Stimulated activated CD4-positive, alpha-beta T cell treated with anti-CD3 and anti-CD28 coated beads, Interleukin-4, amount 100 ng/mL, for 24 hours (primary cell): Measurements from ENCODE around the gene ADARB1.

Source experiments
- DNase-seq: peaks from one replicate; pipeline ENCODE4 v3.0.0-alpha.2; 2020

ADARB1 gene

DNA sequence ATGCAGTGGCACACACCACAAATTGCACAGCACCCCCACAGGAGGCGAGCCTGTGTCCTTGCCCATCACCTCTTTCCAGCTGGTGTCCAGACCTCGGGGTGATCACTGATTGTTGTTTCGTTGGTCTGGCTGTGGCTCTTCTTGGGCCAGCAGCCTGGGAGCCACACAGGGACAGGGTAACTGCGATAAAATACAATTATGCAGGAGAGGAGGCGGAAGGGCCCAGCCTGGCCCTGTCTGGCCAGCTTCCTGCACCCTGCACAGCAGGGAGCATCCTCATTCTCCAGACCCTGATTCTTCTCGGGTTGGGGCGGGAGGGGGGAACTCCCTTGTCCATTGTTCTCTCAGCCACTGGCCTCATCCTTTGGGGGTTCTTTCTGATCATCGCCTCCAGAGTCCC lies 83.6 kb downstream of the ADARB1 start:
- DNase-seq: no peak

DNA sequence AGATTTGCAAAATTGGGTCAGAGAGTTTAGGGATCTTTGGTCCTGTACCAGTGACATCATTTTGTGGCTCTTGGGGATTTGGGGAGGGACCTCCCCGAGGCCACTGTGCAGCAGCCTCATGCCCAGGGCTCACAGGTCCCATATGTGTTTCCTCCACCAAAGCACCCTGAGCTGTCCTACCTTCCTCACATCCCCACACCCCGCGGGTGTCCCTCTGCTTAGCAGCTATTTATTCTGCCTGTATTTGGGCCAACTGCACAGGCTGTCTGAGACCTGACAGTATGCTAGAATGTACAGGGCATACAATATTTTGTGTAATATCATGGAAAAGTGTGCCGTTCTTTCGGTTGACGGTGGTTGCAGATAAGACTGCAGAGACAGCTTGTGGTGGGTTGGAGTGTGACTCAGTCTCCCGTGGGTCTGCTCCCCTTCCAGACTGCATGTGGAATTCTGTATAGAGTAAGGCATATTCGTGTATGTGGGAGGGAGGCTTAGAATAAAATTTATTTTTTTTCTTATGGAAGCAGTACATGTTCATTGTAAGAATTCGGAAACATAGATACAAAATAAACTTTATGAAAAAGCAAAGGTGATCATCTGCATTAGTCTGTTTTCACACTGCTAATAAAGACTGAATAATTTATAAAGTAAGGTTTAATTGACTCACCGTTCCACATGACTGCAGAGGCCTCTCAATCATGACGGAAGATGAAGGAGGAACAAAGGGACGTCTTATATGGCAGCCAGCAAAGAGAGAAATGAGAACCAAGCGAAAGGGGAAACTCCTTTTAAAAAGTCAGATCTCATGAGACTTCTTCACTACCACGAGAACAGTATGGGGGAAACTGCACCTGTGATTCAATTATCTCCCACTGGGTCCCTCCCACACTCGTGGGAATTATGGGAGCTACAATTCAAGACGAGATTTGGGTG lies 84.4 kb downstream of the ADARB1 start:
- DNase-seq: no peak

DNA sequence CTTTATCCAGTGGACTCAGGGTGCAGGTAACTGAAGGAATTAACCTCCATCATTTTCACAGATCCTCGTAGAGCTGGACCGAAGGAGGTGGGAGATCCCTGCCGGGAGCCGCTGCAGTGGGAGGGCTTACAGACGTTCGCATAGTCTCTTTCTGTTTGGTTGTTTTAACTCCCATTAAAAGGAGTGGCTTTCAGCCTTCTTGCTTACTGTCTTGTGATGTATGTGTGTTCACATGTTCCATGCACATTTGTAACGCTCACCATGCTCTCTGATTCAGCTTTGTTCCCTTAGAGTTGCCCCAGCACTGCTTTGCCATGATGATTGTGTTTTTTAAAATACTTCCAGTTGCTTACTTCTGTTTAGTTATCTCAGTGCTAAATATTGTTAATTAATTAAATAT lies 85.8 kb downstream of the ADARB1 start:
- no peak for DNase-seq

- DNase-seq: no peak
These were observed 86.9 kb downstream of the ADARB1 start for GRCh38 chr21:45161038-45161945.

GRCh38 chr21:45162115-45162514 lies 87.7 kb downstream of the ADARB1 start:
- DNase-seq: no peak

DNA sequence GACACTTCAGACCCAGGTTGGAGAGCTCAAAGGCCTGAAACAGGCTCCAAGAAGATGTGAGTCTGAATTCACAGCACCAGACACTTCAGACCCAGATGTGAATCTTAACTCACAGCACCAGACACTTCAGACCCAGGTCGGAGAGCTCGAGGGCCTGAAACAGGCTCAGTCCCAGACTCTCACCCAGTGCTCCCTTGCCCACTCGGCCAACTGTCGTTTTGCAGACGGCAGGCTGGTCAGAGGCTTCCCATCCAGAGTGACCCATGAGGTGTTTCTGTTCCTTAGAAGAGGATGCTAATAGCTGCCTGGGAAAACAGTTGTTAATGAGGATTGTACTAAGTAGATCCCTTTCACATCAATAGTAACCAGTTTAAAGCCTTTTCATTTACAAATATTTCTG lies 88.4 kb downstream of the ADARB1 start:
- no peak for DNase-seq

- no peak for DNase-seq
These were observed 89.2 kb downstream of the ADARB1 start for GRCh38 chr21:45163413-45164123.

DNA sequence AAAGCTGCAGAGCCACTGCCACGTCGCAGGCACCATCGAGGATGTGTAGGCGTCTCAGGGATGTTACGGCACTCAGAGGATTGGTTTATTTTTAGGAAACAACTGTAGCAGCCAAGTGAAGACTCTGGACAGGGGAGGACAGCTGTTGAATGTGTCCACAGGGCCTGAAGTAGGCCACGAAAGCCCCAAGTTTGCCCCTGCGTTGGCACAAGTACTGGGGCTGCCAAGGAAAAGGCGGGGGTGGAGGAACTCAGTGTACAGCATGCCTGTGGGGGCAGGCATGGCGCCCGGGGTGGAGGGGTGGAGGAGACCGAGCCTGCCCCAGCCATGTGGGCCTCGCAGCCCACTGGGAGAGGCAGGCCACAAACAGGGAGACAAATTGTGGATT lies 89.7 kb downstream of the ADARB1 start:
- no peak for DNase-seq

- DNase-seq: no peak
These were observed 90.5 kb downstream of the ADARB1 start for GRCh38 chr21:45164838-45165237.

- no peak for DNase-seq
These were observed 92.6 kb downstream of the ADARB1 start for GRCh38 chr21:45166931-45167330.

DNA sequence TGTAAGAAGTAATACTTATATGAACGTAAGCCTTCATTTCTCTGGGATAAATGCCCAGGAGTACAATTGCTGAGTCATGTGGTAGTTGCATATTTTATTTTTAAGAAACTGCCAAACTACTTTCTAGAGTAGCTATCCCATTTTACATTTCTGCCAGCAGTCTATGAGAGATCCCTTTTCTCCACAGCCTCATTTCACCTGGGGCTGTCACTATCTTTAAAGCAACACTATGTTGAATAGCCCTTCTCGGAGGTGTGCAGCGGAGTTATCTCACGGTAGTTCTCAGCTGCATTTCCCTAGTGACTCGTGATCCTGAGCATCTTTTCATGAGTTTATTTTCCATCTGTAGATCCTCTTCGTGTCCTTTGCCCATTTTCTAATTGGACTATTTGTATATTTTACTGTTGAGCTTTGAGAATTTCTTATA lies 93.4 kb downstream of the ADARB1 start:
- no peak for DNase-seq

GRCh38 chr21:45168522-45168921 lies 94.1 kb downstream of the ADARB1 start:
- DNase-seq: no peak

GRCh38 chr21:45169001-45169400 lies 94.6 kb downstream of the ADARB1 start:
- DNase-seq: no peak

- DNase-seq: no peak
These were observed 95.3 kb downstream of the ADARB1 start for GRCh38 chr21:45169682-45170081.

DNA sequence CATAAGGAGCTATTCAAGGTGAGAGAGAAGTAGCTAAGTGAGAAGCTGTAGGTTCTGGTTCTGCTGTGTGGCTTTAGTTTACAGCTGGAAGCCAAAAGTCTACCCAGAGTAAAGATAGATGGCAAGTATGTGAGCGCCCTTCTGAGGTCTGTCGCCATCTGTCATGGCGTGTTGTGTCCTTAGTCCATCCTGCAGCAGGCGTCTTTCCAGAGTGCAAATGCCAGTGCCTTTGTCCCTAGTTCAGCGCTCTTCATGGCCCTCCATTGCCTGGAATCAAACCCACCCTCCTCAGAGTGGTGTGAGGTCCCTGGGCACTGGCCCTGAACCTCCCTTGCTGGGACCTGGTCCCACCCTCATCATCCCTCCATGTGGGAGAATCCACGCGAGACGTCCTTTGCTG lies 96.6 kb downstream of the ADARB1 start:
- DNase-seq: no peak

GRCh38 chr21:45172420-45172819 lies 98.0 kb downstream of the ADARB1 start:
- no peak for DNase-seq

DNA sequence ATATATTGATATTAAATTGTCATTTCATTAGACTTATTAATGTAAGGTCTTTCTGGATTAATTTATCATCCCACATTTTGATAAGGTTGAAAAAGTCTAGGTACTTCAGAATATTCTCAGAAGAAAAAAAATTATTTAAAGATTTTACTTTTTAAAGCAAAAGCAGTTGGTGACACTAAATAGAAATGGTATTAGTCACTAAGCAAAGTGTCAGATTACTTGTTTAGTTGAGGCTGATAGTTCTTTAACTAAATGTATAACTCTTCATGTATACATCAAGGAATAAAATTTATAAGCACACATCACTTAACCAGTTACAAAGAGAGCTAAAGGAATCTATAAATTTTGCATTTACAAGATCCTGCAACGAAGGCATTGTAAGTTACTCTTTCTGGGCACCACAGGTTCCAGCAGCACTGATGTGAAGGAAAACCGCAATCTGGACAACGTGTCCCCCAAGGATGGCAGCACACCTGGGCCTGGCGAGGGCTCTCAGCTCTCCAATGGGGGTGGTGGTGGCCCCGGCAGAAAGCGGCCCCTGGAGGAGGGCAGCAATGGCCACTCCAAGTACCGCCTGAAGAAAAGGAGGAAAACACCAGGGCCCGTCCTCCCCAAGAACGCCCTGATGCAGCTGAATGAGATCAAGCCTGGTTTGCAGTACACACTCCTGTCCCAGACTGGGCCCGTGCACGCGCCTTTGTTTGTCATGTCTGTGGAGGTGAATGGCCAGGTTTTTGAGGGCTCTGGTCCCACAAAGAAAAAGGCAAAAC lies 101.1 kb downstream of the ADARB1 start:
- no peak for DNase-seq

DNA sequence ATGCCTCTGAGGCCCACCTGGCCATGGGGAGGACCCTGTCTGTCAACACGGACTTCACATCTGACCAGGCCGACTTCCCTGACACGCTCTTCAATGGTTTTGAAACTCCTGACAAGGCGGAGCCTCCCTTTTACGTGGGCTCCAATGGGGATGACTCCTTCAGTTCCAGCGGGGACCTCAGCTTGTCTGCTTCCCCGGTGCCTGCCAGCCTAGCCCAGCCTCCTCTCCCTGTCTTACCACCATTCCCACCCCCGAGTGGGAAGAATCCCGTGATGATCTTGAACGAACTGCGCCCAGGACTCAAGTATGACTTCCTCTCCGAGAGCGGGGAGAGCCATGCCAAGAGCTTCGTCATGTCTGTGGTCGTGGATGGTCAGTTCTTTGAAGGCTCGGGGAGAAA lies 101.8 kb downstream of the ADARB1 start:
- DNase-seq: no peak

DNA sequence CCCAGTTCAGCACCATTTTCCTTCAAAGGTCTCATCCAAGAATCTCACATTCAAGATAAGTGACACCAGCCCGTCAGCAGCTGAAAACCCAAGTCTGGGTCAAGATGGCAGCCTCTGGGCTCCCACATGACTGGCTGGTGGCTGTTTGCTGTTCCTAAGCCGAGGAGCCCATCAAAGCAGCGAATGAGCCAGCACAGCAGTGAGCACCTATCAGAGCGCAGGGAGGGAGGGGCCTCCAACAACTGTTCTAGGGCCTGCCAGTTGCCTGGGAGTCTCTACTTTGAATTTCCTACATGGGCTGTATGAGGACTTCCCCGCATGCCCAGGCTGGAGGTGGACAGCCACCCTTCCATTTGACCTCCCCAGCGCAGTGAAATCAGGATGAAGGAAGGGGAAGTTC lies 102.7 kb downstream of the ADARB1 start:
- no peak for DNase-seq

GRCh38 chr21:45178070-45178608 lies 103.8 kb downstream of the ADARB1 start:
- DNase-seq: no peak

DNA sequence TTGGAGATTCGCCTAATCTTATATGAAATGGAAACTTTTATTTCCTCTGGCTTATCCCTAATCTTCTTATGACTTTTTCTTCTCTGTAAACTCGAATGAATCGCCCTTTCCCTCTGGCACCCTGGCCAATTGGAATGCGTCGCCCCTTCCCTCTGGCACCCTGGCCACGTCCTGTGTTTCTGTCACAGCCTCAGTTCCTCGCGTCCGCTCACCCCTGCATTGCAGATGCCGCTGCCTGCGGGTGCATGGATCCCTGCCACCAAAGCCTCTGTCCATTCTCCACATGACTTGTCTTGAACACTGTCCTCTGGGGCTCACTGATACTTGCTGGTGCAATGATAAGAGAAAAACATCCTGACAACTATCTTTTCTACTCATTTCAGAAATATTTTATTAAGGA lies 104.6 kb downstream of the ADARB1 start:
- no peak for DNase-seq
